Neural progenitor cell (in vitro differentiated cells): ENCODE results near the gene FADS2.

Source experiments
- EZH2 ChIP-seq: fragments of 200-600 bp; sonication (generic); IDR thresholded peaks from 2 replicates; pipeline ENCODE4 v1.6.1; 2017; ENCODE audit warnings: antibody characterized with exemption, mild to moderate bottlenecking, moderate library complexity
- EZH2phosphoT487 ChIP-seq: fragments of 200-600 bp; sonication (generic); IDR thresholded peaks from 2 replicates; pipeline ENCODE4 v1.6.1; 2017; ENCODE audit warnings: antibody characterized with exemption
- TF ChIP-seq, protein P1 (sequence below): fragments of 200-600 bp; sonication (generic); IDR thresholded peaks from 2 replicates; pipeline ENCODE4 v1.5.1; 2017; ENCODE audit warnings: antibody characterized with exemption, mild to moderate bottlenecking

DNA sequence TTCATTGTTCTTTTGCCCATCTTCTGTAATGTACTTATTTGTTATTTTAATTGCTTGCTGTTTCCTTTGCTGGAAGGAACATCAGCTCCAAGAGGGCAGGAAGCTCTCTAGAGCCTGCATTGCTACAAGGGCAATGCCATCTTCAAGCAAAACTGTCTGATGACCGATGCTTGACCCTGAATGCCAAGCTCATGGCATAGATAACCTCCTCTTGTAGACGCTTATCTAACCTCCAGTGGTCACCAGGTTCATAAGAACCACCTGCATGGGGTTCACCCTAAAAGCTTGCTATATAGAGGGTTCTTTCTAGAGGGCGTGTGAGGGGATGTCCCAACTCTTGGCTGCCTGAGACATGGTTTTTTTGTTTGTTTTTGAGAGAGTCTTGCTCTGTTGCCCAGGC is 46.8 kb downstream of the FADS2 start:
- TF ChIP-seq EZH2phosphoT487 (no peak), EZH2 (no peak)
- TF ChIP-seq, protein P1, sequence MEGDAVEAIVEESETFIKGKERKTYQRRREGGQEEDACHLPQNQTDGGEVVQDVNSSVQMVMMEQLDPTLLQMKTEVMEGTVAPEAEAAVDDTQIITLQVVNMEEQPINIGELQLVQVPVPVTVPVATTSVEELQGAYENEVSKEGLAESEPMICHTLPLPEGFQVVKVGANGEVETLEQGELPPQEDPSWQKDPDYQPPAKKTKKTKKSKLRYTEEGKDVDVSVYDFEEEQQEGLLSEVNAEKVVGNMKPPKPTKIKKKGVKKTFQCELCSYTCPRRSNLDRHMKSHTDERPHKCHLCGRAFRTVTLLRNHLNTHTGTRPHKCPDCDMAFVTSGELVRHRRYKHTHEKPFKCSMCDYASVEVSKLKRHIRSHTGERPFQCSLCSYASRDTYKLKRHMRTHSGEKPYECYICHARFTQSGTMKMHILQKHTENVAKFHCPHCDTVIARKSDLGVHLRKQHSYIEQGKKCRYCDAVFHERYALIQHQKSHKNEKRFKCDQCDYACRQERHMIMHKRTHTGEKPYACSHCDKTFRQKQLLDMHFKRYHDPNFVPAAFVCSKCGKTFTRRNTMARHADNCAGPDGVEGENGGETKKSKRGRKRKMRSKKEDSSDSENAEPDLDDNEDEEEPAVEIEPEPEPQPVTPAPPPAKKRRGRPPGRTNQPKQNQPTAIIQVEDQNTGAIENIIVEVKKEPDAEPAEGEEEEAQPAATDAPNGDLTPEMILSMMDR = no peak
